ENCODE results near the gene DACT3. TPM values are rescaled to one million over a fixed set of nuclear protein-coding genes. Genes with fewer than 3 reads are reported as not detected.
A peak's percentile ranks its signal among the peaks of the same experiment; 100 is the strongest.

Gene DACT3
- total and polyA plus RNA-seq, 2 of the 13 experiments (the other 11 are each of a cell fraction or from before 2014, with no cell fraction given), result 0.04 TPM; not detected in 1

- ChIA-PET POLR2A (interaction anchor here (0.9 to 2.2 kb wide), 7 partner anchors 9 to 833 kb away, joined by 3 to 12 read pairs (median 7); partner anchors contain the start of genes DACT3 and SIX5), CTCF (ENCODE audit: low intra/inter-chr PET ratio, low total read pairs) (no interaction called here)
- in situ Hi-C loops (cut with HindIII; ENCODE audit: extremely low pct_ligation_motif_present, low pct_unique_long_range_greater_than_20kb) (no loop called here), intact Hi-C loops (cut with micrococcal nuclease; ENCODE audit: unreplicated experiment) (loop anchor here (1.0 kb wide), 1 partner anchor 8 kb away; no protein-coding TSS in a partner anchor)
- peaks cover 40% of the 10 kb centered on the region for H3K79me2 ChIP-seq (ENCODE audit: insufficient read depth, low read length)
- H3K36me3 ChIP-seq (replicated peaks in 1 of 2; ENCODE audit: control insufficient read depth in 1 of 2, insufficient read depth in 2 of 2, low read length in 2 of 2), result peaks cover 15 to 27% of the 10 kb centered on the region in 2 experiments; a peak in 4 of 5 replicates
- WGBS (ENCODE audit: low lambda C conversion rate), result 2% methylated on average over 7 of the region's 23 CpGs
- no peak overlapping the region for H2AFZ ChIP-seq (ENCODE audit: low read length)
- ATAC-seq (peak; percentile 36; the same call in 2 of the 3 replicates), DNase-seq (ENCODE audit: low spot score) (no peak), FAIRE-seq (no peak)
- peak overlapping the region; percentile 92 for H3K4me2 ChIP-seq (ENCODE audit: low read depth, low read length)
- peaks cover 15% of the 10 kb centered on the region; the same call in 1 of the 2 replicates for H4K20me1 ChIP-seq (ENCODE audit: insufficient read depth, low read length)
- peak overlapping the region; percentile 94 to 100 (median 98) for H3K4me3 ChIP-seq (replicated peaks in 1 of 3; ENCODE audit: insufficient read depth in 1 of 3, low read depth in 2 of 3, low read length in 3 of 3)
- H3K9ac ChIP-seq (ENCODE audit: insufficient read depth, low read depth, low read length), result peak overlapping the region; percentile 97
- peak overlapping the region; percentile 90 for H3K27ac ChIP-seq (ENCODE audit: extremely low read length, insufficient read depth, low read length)
- no peaks in the 10 kb centered on the region; a peak in 1 of 5 replicates for H3K27me3 ChIP-seq (ENCODE audit: control insufficient read depth in 1 of 2, insufficient read depth in 2 of 2, low read length in 2 of 2)
- peaks cover 37% of the 10 kb centered on the region for H3K4me1 ChIP-seq (ENCODE audit: insufficient read depth, low read length)
- H3K9me3 ChIP-seq (ENCODE audit: low read length), result peaks cover 12% of the 10 kb centered on the region; the same call in 1 of the 2 replicates
- BruUV-seq (replicated peaks), result no TSS peak
- TF ChIP-seq THAP7 (CRISPR knock-in tag; IDR thresholded peaks at IDR 0.05) (no peak), BCL6 (CRISPR knock-in tag; IDR thresholded peaks at IDR 0.05) (0 out of 2 replicates have a peak, but pooled peaks have one; percentile 4), RBFOX2 (IDR thresholded peaks at IDR 0.05; ENCODE audit: low read depth, low read length) (0 out of 2 replicates have a peak, but pooled peaks have one; percentile 27), ARHGAP35 (CRISPR knock-in tag; IDR thresholded peaks at IDR 0.05; ENCODE audit: borderline replicate concordance) (no peak), ZNF670 (CRISPR knock-in tag; IDR thresholded peaks at IDR 0.05; ENCODE audit: borderline replicate concordance) (0 out of 2 replicates have a peak, but pooled peaks have one; percentile 2), REL (CRISPR knock-in tag; conservative IDR thresholded peaks at IDR 0.05) (peak; percentile 58; the same call in 1 of the 2 replicates), SPEN (CRISPR knock-in tag; IDR thresholded peaks at IDR 0.05; ENCODE audit: low read depth) (0 out of 2 replicates have a peak, but pooled peaks have one; percentile 16), ZNF788 (CRISPR knock-in tag; IDR thresholded peaks at IDR 0.05; ENCODE audit: borderline replicate concordance) (peak; percentile 41; the same call in 1 of the 2 replicates), ZC3H13 (CRISPR knock-in tag; IDR thresholded peaks at IDR 0.05) (0 out of 2 replicates have a peak, but pooled peaks have one; percentile 23), BATF2 (CRISPR knock-in tag; IDR thresholded peaks at IDR 0.05) (0 out of 2 replicates have a peak, but pooled peaks have one; percentile 26)
- TF ChIP-seq, protein P1, sequence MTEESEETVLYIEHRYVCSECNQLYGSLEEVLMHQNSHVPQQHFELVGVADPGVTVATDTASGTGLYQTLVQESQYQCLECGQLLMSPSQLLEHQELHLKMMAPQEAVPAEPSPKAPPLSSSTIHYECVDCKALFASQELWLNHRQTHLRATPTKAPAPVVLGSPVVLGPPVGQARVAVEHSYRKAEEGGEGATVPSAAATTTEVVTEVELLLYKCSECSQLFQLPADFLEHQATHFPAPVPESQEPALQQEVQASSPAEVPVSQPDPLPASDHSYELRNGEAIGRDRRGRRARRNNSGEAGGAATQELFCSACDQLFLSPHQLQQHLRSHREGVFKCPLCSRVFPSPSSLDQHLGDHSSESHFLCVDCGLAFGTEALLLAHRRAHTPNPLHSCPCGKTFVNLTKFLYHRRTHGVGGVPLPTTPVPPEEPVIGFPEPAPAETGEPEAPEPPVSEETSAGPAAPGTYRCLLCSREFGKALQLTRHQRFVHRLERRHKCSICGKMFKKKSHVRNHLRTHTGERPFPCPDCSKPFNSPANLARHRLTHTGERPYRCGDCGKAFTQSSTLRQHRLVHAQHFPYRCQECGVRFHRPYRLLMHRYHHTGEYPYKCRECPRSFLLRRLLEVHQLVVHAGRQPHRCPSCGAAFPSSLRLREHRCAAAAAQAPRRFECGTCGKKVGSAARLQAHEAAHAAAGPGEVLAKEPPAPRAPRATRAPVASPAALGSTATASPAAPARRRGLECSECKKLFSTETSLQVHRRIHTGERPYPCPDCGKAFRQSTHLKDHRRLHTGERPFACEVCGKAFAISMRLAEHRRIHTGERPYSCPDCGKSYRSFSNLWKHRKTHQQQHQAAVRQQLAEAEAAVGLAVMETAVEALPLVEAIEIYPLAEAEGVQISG (CRISPR knock-in tag; IDR thresholded peaks at IDR 0.05), result 0 out of 2 replicates have a peak, but pooled peaks have one; percentile 5
- TF ChIP-seq, protein P2, sequence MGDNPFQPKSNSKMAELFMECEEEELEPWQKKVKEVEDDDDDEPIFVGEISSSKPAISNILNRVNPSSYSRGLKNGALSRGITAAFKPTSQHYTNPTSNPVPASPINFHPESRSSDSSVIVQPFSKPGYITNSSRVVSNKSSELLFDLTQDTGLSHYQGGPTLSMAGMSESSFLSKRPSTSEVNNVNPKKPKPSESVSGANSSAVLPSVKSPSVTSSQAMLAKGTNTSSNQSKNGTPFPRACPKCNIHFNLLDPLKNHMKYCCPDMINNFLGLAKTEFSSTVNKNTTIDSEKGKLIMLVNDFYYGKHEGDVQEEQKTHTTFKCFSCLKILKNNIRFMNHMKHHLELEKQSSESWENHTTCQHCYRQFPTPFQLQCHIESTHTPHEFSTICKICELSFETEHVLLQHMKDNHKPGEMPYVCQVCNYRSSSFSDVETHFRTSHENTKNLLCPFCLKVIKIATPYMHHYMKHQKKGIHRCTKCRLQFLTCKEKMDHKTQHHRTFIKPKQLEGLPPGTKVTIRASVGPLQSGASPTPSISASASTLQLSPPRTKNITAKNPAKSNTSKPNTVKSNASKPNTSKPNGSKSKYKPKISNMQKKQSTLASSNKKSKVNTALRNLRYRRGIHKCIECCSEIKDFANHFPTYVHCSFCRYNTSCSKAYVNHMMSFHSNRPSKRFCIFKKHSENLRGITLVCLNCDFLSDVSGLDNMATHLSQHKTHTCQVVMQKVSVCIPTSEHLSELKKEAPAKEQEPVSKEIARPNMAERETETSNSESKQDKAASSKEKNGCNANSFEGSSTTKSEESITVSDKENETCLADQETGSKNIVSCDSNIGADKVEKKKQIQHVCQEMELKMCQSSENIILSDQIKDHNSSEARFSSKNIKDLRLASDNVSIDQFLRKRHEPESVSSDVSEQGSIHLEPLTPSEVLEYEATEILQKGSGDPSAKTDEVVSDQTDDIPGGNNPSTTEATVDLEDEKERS (CRISPR knock-in tag; IDR thresholded peaks at IDR 0.05), result peak; percentile 14; the same call in 1 of the 2 replicates
Observed at GRCh38 chr19:46602392-46603194, 58.4 kb downstream of the DACT3 start.

Measured in HepG2 (cell line).